GM12878 (cell line): Measurements from ENCODE around the gene WNK2.
"Not testable (repeated sequence)": the region's sequence is repeated elsewhere in the genome, so short reads cannot be mapped to it uniquely, and the experiment has no call there.

Experiments used
- CTCF ChIP-seq, 3 experiments: IDR thresholded peaks in 2 of 3; conservative IDR thresholded peaks in 1 of 3; 2 replicates each; pipeline ENCODE4 v1.5.1; 2011; ENCODE audit warnings: low read depth in 3 of 3, low read length in 3 of 3, mild to moderate bottlenecking in 3 of 3, control low read depth in 2 of 3, moderate library complexity in 2 of 3, inconsistent platforms in 1 of 3, mixed read lengths in 1 of 3; ENCODE audit not compliant: control insufficient read depth in 2 of 3, insufficient read depth in 1 of 3; ENCODE audit errors: extremely low read depth in 1 of 3
- KAT2A ChIP-seq: conservative IDR thresholded peaks from 2 replicates; pipeline ENCODE4 v1.6.1; 2011; ENCODE audit warnings: low read depth, low read length; ENCODE audit not compliant: control insufficient read depth
- RBBP5 ChIP-seq: fragments of 200-600 bp; sonication (generic); conservative IDR thresholded peaks from 2 replicates; pipeline ENCODE4 v1.6.1; 2016
- RCOR1 ChIP-seq: conservative IDR thresholded peaks from 2 replicates; pipeline ENCODE4 v1.6.1; 2012; ENCODE audit warnings: low read depth, low read length, improper control_type of control experiment
- REST ChIP-seq: IDR thresholded peaks from 2 replicates; pipeline ENCODE4 v1.6.1; 2012; ENCODE audit warnings: mild to moderate bottlenecking, low read depth, low read length
- ZBTB33 ChIP-seq: fragments of 450-650 bp; IDR thresholded peaks from 2 replicates; pipeline ENCODE4 v1.6.1; 2017; ENCODE audit warnings: mild to moderate bottlenecking

GRCh38 chr9:93353413-93354310 lies 169.7 kb downstream of the WNK2 start:
- not testable (repeated sequence) for TF ChIP-seq REST; KAT2A; RBBP5; CTCF (IDR thresholded peaks at IDR 0.05 in 2 of 3, conservative IDR thresholded peaks at IDR 0.05 in 1 of 3; ENCODE audit: control insufficient read depth in 2 of 3, extremely low read depth in 1 of 3, insufficient read depth in 1 of 3, low read depth in 3 of 3, low read length in 3 of 3); RCOR1; ZBTB33
